ENCODE data around the gene SERPINC1.
"Not testable (repeated sequence)": the region's sequence is repeated elsewhere in the genome, so short reads cannot be mapped to it uniquely, and the experiment has no call there.

The SERPINC1 gene

DNA sequence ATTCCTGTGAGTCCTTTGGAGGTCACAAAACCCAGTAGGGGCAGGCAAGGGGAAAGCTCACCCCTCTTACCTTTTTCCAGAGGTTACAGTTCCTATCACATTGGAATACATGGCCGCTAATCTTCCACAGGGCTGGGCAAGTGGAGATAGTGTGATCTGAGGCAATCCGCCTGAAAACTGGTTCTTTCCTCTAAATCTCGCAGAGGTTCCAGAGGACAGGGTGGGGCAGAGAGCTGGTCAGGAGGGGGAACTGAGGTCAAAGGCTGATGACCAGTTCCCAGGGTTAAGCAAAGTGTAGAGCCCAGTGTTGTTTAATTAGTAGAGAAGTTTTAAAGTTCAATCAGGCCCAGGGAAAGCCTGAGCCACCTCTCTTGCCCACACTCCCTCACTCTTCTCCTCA is at the start of gene SERPINC1:
TSS of gene SERPINC1 (minus strand) at position 179 of the 400 bp plus-strand sequence. CDS start at position 111, 68 bp downstream.
- no peak for DNase-seq

DNA sequence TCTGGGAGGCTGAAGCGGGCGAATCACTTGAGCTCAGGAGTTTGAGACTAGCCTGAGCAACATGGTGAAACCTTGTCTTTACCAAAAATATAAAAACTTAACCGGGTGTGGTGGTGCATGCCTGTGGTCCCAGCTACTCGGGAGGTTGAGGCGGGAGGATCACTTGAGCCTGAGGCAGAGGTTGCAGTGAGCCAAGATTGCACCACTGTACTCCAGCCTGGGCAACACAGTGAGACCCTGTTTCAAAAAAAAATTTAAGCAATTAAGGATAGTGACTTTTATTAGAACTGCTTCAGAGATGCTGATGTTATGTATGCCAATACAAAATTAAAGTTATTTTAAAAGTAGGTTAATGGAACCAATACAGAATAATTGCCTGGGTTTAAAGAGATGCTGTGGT is 48.8 kb upstream of the SERPINC1 start:
- not testable (repeated sequence) for DNase-seq

DNA sequence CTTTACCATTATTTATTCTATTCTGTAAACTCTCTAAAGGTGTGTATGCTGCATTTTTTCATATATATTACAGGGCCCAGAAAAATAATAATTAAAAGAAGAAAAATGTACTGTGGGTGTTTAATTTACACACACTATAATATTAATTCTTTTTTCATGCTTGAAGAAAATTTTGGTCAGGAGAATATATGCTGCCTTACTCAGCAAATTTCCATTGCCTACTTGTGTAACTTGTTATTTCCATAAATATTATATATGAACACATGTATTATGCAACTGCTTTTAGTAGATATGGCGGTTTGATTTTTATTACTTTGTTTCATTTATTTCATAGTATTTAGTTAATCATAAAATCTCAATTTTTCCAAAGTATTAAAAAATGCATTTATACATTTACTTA is 46.4 kb upstream of the SERPINC1 start:
- DNase-seq: no peak

DNA sequence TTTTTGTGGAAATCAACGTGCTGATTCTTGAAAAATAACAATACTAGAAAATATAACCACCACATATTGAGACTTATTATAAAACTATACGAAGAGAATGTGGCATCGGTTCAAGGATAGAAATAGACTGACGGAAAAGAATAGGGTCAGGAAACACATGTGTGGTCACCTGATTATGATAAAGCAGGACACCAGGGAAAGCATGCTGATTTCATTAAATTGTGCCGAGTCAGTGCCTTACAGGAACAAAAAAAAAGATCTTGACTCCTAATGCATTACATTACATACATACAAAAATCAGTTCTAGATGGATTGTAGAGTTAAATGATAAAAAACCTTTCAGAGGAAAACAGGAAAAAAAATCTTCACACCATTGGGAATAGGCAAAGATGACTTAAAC is 43.5 kb upstream of the SERPINC1 start:
- DNase-seq: no peak

DNA sequence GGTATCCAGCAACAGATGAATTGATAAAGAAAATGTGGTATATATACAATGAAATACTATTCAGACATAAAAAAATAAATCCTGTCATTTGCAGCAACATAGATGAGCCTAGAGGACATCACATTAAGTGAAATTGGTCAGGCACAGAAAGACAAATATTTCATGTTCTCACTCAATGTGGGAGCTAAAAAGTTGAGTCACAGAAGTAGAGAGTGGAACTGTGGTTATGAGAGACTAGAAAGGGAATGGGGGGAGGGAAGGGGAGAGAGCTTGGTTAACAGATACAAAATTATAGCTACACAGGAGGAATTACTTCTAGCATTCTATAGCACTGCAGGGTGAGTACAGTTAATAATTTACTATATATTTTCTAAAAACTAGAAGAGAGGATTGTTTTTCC is 37.1 kb upstream of the SERPINC1 start:
- DNase-seq: no peak

DNA sequence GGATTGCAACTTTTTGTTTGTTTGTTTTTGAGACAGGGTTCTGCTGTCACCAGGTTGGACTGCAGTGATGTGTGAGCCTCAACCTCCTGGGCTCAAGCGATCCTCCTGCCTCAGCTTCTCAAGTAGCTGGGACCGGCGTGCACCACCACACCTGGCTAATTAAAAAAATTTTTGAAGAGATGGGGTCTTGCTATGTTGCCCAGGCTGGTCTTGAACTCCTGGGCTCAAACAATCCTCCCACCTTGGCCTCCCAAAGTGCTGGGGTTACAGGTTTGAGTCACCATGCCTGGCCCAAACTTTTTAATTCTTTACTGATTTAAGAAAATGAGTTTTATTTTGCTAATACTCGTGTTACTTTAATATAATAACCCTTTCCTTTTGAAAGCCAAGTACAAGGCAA is 31.5 kb upstream of the SERPINC1 start:
- DNase-seq: no peak

DNA sequence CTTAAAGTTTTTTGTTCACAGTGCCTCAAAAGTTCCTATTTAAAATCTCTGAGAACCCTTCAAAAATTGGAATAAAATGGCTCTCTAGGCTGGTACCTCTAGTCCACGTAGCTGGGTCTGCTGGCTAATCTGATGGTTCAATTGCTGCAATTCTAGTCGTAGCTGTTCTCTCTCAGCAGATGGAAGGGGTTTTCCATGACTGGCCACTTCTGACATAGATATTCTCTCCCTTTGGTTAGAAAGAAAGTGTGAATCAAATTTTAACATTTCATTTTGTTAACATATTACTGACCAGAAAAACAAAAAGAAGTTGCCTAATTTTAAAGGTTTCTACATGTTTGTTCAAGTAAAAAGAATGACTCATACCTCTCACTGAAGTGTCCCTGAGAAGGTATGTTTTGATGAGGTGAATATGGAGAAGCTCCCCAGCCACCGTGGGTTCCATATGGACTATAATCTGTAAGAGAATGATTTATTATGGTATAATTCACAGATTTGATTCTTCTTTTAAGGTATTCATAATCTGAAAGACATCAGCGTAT is 29.3 kb upstream of the SERPINC1 start:
- no peak for DNase-seq

DNA sequence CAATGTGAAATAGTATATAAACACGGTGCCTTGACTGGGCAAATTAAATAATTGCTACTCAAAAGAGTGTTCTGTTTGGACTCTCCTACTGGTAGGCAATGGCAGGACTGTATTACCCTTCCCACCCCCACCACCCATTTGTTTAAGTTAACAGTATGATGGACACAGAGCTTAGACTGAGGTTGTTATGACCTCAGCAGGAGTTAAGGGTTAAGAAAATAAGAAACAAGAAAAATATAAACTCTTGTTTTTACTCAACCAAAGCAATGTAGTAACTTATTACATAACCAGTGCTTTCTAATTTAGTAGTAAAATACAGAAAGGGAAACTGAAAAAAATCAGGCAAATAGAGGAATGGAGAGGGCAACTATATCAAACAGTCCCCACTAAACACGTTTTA is 19.9 kb upstream of the SERPINC1 start:
- no peak for DNase-seq

DNA sequence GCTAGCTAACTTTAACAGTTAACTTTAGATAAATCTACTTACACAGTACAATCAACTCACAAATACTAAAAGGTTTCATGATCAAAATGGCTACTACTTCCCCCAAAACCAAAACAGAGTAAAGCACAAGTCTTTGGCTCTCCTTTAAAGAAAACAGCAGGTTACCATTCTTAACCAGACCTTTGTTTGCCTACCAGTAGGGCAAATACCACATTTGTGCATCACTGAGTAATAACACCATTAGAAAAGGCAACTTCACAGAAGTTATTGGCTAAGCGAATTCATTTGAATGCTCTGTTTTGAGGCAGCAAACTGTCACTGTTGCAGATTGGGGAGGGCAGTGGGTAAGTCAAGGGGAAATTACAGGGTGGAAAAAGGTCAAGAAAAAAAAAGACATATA is 17.3 kb upstream of the SERPINC1 start:
- no peak for DNase-seq

DNA sequence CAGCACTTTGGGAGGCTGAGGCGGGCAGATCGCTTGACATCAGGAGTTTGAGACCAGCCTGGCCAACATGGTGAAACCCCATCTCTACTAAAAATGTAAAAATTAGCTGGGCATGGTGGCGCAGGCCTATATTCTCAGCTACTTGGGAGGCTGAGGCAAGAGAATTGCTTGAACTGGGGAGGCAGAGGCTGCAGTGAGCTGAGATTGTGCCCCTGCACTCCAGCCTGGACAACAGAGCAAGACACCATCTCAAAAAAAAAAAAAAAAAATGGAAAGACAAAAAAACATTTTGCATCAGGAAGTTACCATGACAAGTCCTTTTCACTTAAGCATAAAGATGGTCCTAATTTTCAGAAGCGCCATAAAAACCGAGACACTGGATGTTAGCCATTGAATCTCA is 13.4 kb upstream of the SERPINC1 start:
- DNase-seq: not testable (repeated sequence)

DNA sequence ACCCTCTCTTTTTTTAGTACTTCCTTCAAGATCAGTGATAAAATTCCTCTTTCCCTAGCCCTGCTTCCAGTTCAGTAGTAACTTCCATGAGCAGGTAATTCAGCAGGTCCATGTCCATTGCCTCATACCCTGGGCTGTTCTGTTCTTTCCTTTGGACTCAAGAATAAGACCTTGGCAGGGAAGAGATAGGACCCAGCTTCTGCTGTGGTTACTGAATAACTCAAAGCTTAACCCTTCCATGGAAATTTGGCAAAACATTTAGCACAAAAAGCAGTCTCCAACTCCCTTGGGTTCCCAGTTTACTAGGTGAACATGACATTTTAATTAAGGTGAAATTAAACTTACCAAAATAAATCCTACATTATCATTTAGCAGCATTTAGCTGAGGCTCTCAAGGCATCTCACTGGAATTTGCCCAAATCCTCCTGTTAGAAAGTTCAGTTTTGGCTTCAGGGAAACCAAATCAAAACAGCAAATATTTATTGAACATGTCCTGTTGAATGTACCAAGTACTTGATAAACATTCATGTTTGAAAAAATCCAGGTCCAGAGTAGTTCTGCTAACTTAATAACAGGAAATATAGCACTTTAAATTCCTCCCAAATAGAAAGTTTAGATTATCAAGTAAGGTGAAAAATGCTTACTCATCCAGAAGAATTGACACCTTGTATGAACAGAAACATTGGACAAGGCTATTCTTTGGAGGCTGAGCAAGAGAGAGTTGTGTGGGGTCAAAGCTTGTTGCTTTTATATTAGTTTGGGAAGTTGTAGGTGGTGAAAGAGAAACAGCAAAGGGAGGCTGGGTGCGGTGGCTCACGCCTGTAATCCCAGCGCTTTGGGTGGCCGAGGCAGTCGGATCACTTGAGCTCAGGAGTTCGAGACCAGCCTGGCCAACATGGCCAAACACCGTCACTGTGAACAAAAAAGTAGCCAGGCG is 8.4 kb upstream of the SERPINC1 start:
- no peak for DNase-seq

DNA sequence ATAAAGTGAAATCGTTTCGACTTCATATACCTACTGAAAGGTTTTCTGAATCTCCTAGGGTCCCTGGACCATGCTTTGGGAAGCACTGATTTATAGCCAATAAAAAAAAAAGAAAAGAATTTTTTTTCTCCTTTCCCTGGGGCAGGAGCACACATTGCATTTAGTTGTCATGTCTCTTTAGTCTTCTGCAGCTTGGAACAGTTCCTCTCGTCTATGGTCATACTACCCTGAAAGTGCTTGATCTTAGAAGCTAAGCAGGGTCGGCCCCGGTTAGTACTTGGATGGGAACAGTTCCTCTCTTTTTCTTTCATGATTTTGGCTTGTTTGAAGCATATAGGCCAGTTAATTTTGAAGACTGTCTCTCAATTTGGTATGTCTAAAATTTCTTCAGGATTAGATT is 3.7 kb upstream of the SERPINC1 start:
- no peak for DNase-seq

DNA sequence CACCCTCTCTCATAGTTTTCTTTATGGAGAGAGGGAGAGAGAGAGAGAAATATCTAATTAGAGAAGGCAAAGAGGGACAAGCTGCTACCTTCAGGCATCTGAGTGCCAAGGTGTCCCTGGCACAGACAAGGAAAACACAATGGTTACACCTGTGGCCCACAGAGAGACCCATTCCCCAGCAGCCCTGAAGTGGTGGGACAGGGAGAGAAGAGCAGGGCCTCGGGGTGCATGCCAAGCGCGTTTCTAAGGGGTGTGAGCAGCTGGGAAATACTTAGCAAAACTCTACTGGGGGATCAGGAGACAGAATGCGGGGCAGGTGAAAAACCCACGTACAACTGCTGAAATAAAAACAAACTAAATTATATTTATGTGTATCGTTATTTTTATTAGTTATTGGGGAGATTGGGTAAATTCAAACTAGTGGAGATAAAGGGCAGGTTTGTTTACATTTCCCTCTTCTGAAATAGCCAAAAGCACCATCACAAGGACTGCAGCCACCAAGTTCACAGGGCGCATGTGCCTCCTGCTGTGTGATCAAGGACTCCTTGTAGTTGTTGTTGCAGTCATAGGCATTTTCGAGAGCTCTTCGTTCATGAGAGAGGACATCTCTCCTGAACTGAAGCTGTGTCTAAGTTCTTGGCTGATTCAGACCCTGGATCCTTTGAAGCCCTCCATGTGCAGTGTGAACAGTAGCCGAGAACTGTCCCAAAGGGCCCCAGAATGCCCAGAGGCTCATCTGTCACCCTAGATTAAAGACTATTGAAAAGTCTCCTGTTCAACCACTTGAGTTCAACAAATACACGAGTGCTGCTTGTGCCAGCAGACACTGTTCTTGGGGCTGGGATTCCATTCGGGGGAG is 737 bp upstream of the SERPINC1 start:
- no peak for DNase-seq

DNA sequence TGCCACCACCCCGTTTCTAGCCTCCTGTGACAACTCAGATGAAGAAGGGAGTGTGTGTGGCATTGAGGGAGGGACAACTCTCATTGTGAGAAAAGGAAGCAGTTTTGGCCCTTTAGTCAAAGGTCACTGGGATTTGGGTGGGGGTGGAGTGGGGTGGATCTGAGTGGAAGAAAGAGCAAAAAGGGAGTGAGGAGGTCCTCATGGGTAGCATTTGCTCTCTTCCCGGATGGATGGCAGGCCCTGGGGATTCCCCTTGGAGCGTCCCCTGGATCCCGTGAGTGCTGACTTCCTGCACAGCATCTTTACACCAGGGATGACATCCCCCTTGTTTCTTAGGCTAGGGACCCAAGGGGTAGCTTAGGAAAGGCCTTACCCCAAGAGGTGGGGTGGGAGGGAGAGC is 460 bp downstream of the SERPINC1 start:
- DNase-seq: no peak

DNA sequence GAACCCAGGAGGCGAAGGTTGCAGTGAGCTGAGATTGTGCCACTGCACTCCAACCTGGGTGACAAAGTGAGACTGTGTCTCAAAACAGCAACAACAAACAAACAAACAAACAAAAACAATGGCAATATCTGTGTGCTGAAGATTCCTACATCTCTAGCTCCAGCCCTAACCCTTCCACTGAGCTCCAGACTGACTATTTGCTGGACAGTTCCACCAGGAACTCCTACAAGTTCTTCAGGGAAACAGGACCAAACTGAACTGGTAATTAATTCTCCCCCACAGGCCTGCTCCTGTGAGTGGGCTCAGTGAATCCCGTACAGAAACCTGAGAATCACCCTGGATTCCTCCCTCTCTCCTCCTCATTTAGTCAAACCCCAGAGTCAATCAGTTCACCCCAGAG is 1.5 kb downstream of the SERPINC1 start:
- no peak for DNase-seq

DNA sequence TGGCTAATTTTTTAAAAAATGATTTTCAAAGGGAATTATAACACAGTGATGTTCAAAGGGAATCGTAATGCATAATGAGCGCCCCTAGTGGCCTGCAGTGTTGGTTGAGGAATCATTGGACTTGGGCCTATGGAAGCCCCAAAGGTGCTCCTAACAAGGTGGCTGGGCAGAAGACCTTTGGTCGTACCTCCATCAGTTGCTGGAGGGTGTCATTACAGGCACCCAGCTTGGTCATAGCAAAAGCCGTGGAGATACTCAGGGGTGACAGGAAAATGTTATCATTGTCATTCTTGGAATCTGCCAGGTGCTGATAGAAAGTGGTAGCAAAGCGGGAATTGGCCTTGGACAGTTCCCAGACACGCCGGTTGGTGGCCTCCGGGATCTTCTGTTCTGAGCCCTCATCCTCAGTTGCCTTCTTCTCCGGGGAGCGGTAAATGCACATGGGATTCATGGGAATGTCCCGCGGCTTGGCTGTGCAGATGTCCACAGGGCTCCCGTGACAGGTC is 2.7 kb downstream of the SERPINC1 start:
- DNase-seq: no peak

DNA sequence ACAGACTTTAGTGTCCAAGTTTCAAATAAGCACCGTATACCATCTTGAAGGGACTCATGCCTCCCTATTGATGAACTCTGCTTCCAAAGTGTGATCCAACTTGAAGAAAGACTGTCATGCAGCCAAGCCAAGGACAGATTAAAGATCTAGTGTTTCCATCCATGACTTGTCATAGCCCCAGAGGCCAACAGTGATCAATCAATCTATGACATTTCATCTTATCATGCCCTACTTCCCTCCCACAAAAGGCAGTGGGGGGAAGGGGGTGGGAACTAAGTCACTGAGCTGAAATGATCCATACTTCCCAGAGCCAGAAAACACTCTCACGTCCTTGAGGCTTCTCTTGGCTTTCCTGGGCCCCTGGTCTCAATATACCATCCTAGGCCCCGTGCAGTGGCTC is 4.0 kb downstream of the SERPINC1 start:
- DNase-seq: no peak

DNA sequence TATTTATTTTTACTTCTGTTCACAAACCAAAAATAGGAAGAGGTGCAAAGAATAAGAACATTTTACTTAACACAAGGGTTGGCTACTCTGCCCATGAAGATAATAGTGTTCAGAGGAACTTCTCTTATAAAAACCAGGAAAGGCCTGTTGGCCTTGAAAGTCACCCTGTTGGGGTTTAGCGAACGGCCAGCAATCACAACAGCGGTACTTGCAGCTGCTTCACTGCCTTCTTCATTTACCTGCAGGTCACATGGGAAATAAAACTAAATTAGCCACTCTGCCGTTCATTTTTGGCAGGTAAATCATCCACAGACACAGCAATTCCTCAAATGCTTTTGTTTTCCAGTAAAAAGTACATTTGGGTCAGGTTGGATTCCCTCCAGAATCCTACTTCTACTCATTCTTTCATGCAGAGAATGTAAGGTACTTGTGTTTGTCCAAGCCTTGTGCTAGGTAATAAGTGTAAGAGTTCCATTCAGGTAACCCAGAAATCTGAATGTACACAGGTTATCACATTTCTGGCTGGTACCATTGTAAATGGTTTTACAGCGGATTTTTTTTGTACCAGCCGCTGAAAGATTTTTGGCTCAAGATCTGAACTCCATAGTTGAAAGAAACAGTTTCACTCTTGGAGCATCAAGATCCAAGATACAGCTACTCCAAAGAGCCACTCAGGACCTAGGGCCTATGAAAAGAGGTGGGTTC is 13.1 kb downstream of the SERPINC1 start:
- no peak for DNase-seq

DNA sequence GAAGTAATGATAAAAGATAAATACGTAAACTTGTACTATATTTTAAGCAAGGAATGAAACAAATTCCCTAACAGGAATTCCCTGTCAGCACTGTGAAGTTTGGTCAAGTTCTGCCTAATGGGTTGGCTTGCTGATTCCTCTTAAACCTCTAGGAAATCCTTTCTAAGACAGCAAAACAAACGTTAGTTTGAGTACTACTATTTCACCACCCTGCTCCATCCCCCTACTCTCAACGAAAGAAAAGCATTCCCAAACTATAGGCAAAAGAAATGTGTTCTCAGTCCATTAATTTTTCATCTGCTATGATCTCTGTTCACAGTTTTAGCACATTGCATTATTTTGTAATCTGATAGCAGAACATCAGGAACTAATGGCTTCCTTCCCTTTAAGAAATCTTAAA is 16.1 kb downstream of the SERPINC1 start:
- DNase-seq: no peak

DNA sequence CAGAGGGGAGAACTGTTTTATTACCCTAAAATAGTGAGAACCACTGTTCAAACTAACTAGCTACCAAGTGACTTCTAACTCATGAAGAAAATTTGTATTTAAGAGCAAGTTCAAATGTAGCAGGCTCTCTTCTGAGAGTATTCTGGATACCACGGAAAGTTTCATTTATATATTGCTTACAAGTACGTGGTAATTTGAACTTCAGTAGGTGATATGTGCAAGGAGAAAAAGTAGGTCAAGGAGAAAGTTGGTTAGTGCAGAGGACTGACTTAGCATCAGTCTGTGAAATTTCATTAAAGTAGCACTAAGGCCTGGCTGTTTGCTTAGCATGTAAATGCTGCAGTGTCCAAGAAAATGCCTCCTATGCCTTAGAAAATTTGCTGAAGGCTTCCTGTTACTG is 16.7 kb downstream of the SERPINC1 start:
- no peak for DNase-seq

DNA sequence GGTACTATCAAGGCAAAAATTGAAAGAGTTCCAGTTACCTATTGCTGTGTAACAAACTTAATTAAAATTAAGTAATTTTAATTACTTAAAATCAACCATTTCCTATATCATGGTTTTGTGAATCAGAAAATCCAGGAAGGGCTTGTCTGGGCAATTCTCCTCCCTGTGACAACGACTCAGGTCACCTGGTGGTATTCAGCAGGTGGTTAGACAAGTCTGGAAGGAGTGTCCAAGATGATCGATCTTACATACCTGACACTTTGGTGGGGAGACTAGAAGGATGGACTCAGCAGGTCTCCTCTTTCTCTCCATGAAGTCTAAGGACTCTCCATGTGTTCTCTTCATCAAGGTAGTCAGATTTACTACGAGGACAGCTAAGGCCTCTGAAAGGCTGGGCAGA is 22.9 kb downstream of the SERPINC1 start:
- no peak for DNase-seq

DNA sequence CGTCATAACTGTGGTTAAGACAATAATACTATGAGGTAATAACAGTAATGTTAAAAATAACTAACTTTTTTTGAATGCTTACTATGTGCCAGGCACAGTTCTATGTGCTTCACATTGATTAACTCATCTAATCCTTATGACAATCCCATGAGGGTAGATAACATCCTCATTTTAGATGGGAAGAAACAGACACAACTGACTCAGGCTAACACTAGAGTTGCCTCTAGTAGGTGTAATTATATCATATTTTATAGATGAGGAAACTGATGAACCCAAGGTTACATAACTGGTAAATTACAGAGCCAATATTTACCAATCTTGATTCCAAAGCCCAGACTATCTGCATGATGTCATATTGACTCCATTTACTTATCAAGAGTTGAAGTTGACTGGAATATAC is 23.5 kb downstream of the SERPINC1 start:
- no peak for DNase-seq

All from C1 segment of cervical spinal cord (tissue), 14 donors.